OCI-LY7 (cell line): ENCODE data around the gene UBTD1. TPM values are rescaled to one million over a fixed set of nuclear protein-coding genes. Genes with fewer than 3 reads are reported as not detected.

Source experiments
- BruUV-seq: library from RNA; stranded (reverse); fragments of 400-500 nt; replicated peaks from 2 replicates; lab custom pipeline; 2021; lab: Mats Ljungman, UMichigan
- CTCF ChIA-PET: fragments of 300-600 bp; sonication (Branson Sonifier 250); formaldehyde crosslinking; loops from one replicate; lab custom pipeline; 2022; ENCODE audit warnings: antibody characterized with exemption; ENCODE audit not compliant: unreplicated experiment; lab: Charles Lee
- POLR2A ChIA-PET: fragments of 300-600 bp; sonication (Branson Sonifier 250); formaldehyde crosslinking; loops from one replicate; lab custom pipeline; 2022; ENCODE audit warnings: antibody characterized with exemption; lab: Charles Lee
- DNase-seq: peaks from one replicate; pipeline ENCODE4 v3.0.0-alpha.2; 2015; ENCODE audit warnings: low spot score
- H2AFZ ChIP-seq: fragments of 200-600 bp; sonication (generic), shearing (Covaris generic); 2 replicates; pipeline ENCODE4 v1.6.1; 2014; ENCODE audit warnings: mild to moderate bottlenecking, antibody characterized with exemption, low read length, moderate library complexity
- H3K27ac ChIP-seq: fragments of 200-600 bp; sonication (generic); 2 replicates; pipeline ENCODE4 v1.5.1; 2014; ENCODE audit warnings: mixed run types, low read depth, mild to moderate bottlenecking, moderate library complexity, low read length, inconsistent platforms; ENCODE audit not compliant: poor library complexity, severe bottlenecking
- H3K36me3 ChIP-seq: fragments of 200-600 bp; sonication (generic); 2 replicates; pipeline ENCODE4 v1.6.1; 2014; ENCODE audit warnings: mild to moderate bottlenecking, antibody characterized with exemption, low read length, moderate library complexity, mixed read lengths; ENCODE audit not compliant: insufficient read depth
- H3K4me1 ChIP-seq: fragments of 200-600 bp; sonication (generic); 2 replicates; pipeline ENCODE4 v1.5.1; 2014; ENCODE audit warnings: mild to moderate bottlenecking, low read length; ENCODE audit not compliant: insufficient read depth, poor library complexity, severe bottlenecking
- H3K4me2 ChIP-seq: fragments of 200-600 bp; sonication (generic); 2 replicates; pipeline ENCODE4 v1.6.1; 2014; ENCODE audit warnings: mild to moderate bottlenecking, low read length
- H3K4me3 ChIP-seq: fragments of 200-600 bp; sonication (generic); 2 replicates; pipeline ENCODE4 v1.5.1; 2014; ENCODE audit warnings: mild to moderate bottlenecking, low read depth, low read length; ENCODE audit not compliant: poor library complexity, severe bottlenecking
- H3K79me2 ChIP-seq: fragments of 200-600 bp; sonication (generic); 2 replicates; pipeline ENCODE4 v1.6.1; 2016; ENCODE audit warnings: low read depth, mild to moderate bottlenecking, low read length, moderate library complexity, mixed read lengths; ENCODE audit not compliant: insufficient read depth
- H3K9me2 ChIP-seq: fragments of 200-600 bp; sonication (generic); 2 replicates; pipeline ENCODE4 v1.6.1; 2016; ENCODE audit warnings: mild to moderate bottlenecking, low read length, mixed read lengths; ENCODE audit not compliant: insufficient read depth
- H3K9me3 ChIP-seq: fragments of 200-600 bp; sonication (generic); 2 replicates; pipeline ENCODE4 v1.6.1; 2014; ENCODE audit warnings: mild to moderate bottlenecking, mixed run types, low read length, mixed read lengths
- H4K20me1 ChIP-seq: fragments of 200-600 bp; sonication (generic); 2 replicates; pipeline ENCODE4 v1.6.1; 2014; ENCODE audit warnings: mild to moderate bottlenecking, antibody characterized with exemption, low read length, moderate library complexity, mixed read lengths; ENCODE audit not compliant: insufficient read depth
- EZH2phosphoT487 ChIP-seq: fragments of 200-600 bp; sonication (generic); IDR thresholded peaks from 2 replicates; pipeline ENCODE4 v1.6.1; 2018; ENCODE audit warnings: low read depth, borderline replicate concordance, mild to moderate bottlenecking, mixed run types, antibody characterized with exemption, low read length, moderate library complexity, mixed read lengths
- intact Hi-C: fragments of 100-400 bp; cut with micrococcal nuclease; formaldehyde crosslinking; loops from one replicate; pipeline ENCODE4 v1.10.0; 2022; ENCODE audit not compliant: unreplicated experiment
- total RNA-seq, 2 experiments: library from RNA; depleted of rRNA in 1 of 2; stranded (reverse); fragments of >200 nt in 1 of 2; shearing (Covaris generic) in 1 of 2; gene quantifications; 2 replicates each; pipeline ENCODE4 v1.2.3, GENCODE V29; 2014 to 2022
- TF ChIP-seq, protein P1 (sequence below): fragments of 200-600 bp; sonication (generic); conservative IDR thresholded peaks from 2 replicates; pipeline ENCODE4 v1.5.1; 2014; ENCODE audit warnings: mild to moderate bottlenecking, antibody characterized with exemption, low read length, moderate library complexity, mixed read lengths

The UBTD1 gene
- total RNA-seq, 2 experiments from 2014 or later: 1.4 to 2.2 TPM

DNA sequence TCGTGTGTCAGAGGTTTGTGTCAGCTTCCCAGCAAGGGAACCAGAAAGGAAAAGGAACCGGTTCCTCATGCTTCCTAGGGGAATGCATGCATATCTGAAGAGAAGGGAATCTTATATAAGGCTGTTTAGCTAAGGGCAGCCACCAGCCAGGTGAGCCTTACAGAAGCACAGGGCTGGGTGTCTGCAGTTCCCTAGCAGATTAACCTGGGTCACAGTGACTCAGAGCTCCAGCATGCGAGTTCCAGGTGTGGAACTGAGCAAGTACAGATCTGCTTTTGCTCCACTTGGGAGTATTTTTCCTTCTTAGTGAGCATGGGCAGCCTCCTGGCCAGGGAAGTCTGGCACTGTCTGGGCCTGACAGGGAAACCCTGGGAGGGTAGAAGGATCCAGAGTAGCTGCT is 72.9 kb downstream of the UBTD1 start:
- H3K4me3 ChIP-seq: no peak overlapping the region
- CTCF ChIA-PET: interaction anchor here (0.6 to 1.6 kb wide), 4 partner anchors 10 to 59 kb away, joined by 3 to 5 read pairs (median 3); no protein-coding TSS in a partner anchor
- intact Hi-C loops: loop anchor here (1.0 to 5.0 kb wide), 2 partner anchors 41 to 161 kb away; no protein-coding TSS in a partner anchor
- POLR2A ChIA-PET: interaction anchor here (1.3 kb wide), 1 partner anchor 39 kb away, joined by 3 read pairs; no protein-coding TSS in a partner anchor
- H3K27ac ChIP-seq: no peak overlapping the region
- H3K9me2 ChIP-seq: no peaks in the 10 kb centered on the region
- no peaks in the 10 kb centered on the region for H3K79me2 ChIP-seq
- TF ChIP-seq, protein P1, sequence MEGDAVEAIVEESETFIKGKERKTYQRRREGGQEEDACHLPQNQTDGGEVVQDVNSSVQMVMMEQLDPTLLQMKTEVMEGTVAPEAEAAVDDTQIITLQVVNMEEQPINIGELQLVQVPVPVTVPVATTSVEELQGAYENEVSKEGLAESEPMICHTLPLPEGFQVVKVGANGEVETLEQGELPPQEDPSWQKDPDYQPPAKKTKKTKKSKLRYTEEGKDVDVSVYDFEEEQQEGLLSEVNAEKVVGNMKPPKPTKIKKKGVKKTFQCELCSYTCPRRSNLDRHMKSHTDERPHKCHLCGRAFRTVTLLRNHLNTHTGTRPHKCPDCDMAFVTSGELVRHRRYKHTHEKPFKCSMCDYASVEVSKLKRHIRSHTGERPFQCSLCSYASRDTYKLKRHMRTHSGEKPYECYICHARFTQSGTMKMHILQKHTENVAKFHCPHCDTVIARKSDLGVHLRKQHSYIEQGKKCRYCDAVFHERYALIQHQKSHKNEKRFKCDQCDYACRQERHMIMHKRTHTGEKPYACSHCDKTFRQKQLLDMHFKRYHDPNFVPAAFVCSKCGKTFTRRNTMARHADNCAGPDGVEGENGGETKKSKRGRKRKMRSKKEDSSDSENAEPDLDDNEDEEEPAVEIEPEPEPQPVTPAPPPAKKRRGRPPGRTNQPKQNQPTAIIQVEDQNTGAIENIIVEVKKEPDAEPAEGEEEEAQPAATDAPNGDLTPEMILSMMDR: no peak
- no peak for TF ChIP-seq EZH2phosphoT487
- H3K4me1 ChIP-seq: no peaks in the 10 kb centered on the region
- H3K9me3 ChIP-seq: no peaks in the 10 kb centered on the region
- H2AFZ ChIP-seq: no peak overlapping the region
- no peak for DNase-seq
- no peaks in the 10 kb centered on the region for H4K20me1 ChIP-seq
- H3K36me3 ChIP-seq: no peaks in the 10 kb centered on the region
- H3K4me2 ChIP-seq: no peak overlapping the region
- no TSS peak for BruUV-seq

DNA sequence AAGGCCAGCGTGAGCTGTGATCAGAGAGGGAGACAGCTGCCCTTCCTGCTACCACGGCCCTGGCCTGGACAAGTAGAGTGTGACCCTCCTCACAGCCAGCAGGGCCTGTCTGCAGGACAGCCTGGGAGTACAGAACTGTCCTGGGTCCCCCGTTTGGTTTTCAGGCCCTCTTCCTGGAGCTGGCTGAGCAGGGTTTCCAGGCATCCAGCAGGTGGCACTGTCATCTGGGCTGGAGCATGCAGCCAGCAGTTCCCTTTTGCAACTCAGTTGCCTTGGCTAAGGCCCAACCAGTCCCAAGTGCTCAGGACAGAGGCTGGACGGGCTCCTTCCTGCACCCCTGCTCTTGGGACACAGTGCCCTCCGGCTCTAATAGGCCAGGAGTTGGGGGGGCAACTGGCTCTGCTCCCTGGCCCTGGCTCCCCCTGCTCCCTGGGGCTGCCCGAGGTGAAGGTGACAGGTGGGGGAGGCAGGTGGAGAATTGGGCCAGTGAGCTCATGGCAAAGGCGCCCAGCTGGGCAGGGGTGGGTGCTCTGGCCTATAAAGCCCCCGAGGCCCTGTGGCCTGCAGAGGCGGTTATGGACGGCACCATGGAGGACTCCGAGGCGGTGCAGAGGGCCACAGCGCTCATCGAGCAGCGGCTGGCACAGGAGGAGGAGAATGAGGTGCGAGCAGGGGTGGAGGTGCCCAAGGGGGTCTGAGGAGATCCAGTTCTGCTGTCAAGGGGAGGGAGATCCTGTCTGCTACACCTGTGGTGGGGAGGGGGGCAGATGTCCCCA is 73.7 kb downstream of the UBTD1 start, which contains the start of gene ANKRD2:
Gene ANKRD2 (plus strand): TSS at position 566 of the 776 bp plus-strand sequence. CDS start 10 bp downstream, at position 576.
- Histone ChIP-seq H3K36me3 (no peaks in the 10 kb centered on the region), H3K9me3 (no peaks in the 10 kb centered on the region), H3K4me3 (no peak within 1 kb of the TSS), H3K4me1 (no peaks in the 10 kb centered on the region), H4K20me1 (no peaks in the 10 kb centered on the region), H3K9me2 (no peaks in the 10 kb centered on the region), H3K4me2 (no peak within 1 kb of the TSS), H3K27ac (no peak within 1 kb of the TSS), H3K79me2 (no peaks in the 10 kb centered on the region), H2AFZ (no peak within 1 kb of the TSS)
- TF ChIP-seq, protein P1: peak; percentile 92
- no peak for TF ChIP-seq EZH2phosphoT487
- POLR2A ChIA-PET: interaction anchor here (1.3 kb wide), 1 partner anchor 38 kb away, joined by 3 read pairs; no protein-coding TSS in a partner anchor
- BruUV-seq: no TSS peak
- intact Hi-C loops: loop anchor here (1.0 to 5.0 kb wide), 2 partner anchors 40 to 160 kb away; no protein-coding TSS in a partner anchor
- CTCF ChIA-PET: interaction anchor here (0.6 to 1.6 kb wide), 4 partner anchors 10 to 58 kb away, joined by 3 to 5 read pairs (median 3); no protein-coding TSS in a partner anchor
- peak; percentile 74 for DNase-seq
